GM19452 (cell line): ENCODE results near the gene TRIM38.
"Not testable (repeated sequence)": the region's sequence is repeated elsewhere in the genome, so short reads cannot be mapped to it uniquely, and the experiment has no call there.

Source experiments
- ATAC-seq: cut with Tn5 transposase; IDR thresholded peaks from one replicate; pipeline ENCODE4 v1.9.1; 2021; ENCODE audit not compliant: unreplicated experiment

Gene TRIM38

DNA sequence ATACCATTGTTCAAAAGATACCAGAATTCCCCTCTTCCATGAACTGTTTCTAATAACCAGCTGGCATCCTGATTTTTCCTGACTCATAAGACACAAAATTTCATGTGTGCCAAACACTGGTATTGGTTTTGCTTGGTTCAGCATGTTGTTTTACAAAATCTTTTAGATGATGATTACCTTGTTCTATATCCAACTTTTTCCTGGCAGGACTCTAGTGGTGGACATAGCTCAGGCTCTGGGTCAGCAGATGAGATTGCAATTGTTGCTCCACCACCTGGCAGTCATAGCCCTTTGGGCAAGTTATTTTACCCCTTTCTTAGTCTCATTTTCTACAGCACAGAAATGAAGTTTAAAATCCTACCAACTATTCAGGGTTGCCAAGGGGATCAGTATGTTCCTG is 6.2 kb downstream of the TRIM38 start:
- no peak for ATAC-seq

DNA sequence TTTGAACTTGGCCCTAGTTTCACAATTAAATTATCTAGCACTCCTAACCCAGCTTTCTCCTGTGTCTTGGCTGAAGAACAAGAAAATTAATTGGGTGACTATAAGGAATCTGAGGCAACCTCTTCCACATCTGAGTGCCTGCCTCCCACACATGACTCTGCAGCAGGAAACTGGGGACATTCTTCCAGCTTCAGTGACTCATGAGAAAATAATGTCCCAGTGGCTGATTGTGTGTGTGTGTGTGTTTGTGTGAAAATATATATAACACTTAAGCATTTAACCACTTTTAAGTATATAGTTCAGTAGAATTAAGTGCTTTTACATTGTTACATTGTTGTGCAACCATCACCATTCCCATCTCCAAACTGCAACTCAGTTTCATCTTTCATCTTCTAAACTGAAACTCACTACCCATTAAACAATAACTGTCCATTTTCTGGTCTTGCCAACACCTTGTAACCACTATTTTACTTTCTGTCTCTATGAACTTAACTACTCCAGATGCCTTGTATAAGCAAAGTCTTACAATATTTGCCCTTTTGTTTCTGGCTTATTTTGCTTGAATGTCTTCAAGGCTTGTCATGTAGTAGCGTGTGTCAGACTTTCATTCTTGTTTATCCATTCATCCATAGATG is 8.7 kb downstream of the TRIM38 start:
- no peak for ATAC-seq

GRCh38 chr6:25972128-25972527 is 9.5 kb downstream of the TRIM38 start:
- ATAC-seq = no peak

DNA sequence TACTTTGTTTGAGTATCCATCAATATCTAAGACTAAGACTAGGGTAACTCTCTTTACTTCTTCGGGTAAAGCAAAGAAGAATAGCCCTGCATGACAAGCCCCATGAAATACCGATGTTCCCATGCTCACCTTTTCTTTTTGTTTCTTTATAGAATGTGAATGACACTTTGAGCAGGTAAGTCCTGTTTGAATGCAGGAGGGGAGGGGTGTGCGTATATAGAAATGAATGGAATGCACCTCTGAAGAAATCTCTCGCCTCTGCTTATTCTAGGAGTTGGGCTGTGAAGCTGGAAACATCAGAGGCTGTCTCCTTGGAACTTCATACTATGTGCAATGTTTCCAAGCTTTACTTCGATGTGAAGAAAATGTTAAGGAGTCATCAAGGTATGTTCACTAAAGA is 10.3 kb downstream of the TRIM38 start:
- no peak for ATAC-seq

DNA sequence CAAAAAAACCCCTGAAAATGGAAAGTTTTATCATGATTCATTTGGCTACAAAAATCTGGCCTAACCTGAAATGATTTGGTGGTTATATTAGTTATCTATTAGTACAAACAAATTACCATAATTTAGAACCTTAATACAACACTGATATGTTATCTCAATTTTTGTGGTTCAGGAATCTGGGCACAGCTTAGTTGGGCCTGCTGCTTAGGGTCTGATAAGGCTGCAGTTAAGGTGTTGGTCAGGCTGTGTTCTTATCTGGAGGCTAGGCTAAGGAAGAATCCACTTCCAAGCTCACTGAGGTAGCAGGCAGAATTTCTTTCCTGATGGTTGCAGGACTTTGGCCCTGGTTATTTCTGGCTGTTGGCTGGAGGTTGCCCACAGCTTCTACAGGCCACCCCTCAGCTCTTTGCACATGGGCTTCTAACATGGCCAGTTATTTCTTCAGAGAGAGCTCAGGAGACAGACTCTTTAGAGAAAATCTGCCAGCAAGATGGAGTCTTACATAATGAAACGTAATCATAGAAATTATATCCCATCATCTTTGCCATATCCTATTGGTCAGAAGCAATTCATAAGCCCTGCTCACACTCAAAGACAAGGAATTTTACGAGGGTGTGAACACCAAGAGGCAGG is 11.4 kb downstream of the TRIM38 start:
- no peak for ATAC-seq

- ATAC-seq = no peak
These were observed 13.4 kb downstream of the TRIM38 start for GRCh38 chr6:25975923-25976560.

- ATAC-seq = no peak
These were observed 18.3 kb downstream of the TRIM38 start for GRCh38 chr6:25980935-25981334.

DNA sequence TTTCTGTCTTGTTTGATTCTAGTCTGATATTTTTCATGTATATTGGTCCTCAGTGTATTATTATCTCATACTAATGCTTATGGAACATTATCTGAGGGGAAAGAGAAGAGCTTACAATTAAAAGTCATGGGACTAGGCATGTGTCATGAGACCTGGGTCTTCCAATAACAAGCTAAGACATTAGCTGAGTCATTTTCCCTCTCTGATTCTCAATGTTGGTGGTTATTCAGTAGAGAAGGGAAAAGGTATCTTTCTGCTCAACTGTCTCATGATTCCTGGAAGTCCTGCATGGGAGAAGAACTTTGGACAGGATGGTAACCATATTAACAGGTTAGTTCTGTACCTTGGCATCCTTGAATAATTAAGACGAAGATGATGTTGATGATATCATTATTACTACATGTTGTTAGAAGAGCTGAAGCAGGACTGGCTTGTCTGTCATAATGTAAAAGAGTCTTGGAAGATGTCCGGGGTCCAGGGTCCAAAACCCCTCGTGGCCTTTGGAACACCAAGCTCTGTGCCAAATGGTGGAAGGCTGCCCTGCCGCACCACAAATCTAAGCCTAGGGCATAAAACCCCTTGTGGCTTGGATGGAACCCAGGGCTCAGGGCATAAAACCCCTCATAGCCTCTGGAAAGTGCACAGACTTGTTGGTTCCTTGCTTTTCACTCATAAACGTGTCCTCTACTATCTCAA is 19.1 kb downstream of the TRIM38 start:
- ATAC-seq = no peak

- no peak for ATAC-seq
These were observed 21.7 kb downstream of the TRIM38 start for GRCh38 chr6:25984265-25984664.

DNA sequence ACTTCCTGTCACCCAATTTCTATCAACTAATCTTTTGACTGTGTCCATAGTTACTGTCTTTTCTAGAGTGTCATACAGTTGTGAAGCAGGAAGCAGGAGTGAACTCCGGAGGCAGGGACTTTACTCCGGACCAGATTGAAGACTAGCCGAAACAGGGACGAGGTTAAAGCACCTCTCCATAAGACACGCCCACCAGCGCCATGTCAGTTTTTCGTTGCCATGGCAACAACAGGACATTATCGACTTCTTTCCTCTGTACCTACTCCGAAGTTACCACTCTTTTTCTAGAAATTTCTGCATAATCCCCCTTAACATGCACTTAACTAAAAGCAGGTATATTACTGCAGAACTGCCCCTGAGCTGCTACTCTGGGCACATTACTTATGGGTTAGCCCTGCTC is 25.2 kb downstream of the TRIM38 start:
- ATAC-seq = no peak

- no peak for ATAC-seq
These were observed 27.7 kb downstream of the TRIM38 start for GRCh38 chr6:25990172-25990873.

DNA sequence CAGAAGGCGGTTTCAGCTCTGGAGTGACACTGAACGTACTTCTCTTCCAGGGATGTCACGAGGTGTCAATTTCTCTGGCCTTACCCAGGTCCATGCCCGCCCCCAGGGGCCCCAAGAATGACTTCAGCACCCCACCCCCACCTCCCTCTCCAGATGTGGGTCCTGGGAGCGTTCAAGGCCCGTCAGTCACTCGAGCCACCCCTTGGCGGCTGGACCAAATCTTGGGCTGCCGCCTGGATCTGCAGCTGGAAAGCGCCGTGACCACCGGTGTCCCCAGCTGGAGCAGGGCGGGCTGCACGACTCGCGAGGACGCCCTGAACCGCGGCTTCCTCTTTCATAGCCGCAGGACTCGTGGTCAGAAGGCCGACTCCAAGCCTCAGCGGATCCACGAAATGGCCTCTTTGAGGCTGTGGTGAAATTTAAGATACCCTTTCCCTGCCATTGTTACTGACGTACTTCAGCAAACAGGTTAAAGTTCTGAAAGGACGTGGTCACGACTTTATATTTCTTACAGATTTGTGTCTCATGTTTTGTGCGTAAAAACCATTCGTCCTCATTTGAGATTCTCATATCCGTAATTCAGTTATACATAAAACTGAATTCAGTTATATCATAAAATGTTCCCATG is 29.3 kb downstream of the TRIM38 start:
- ATAC-seq = peak; percentile 51

DNA sequence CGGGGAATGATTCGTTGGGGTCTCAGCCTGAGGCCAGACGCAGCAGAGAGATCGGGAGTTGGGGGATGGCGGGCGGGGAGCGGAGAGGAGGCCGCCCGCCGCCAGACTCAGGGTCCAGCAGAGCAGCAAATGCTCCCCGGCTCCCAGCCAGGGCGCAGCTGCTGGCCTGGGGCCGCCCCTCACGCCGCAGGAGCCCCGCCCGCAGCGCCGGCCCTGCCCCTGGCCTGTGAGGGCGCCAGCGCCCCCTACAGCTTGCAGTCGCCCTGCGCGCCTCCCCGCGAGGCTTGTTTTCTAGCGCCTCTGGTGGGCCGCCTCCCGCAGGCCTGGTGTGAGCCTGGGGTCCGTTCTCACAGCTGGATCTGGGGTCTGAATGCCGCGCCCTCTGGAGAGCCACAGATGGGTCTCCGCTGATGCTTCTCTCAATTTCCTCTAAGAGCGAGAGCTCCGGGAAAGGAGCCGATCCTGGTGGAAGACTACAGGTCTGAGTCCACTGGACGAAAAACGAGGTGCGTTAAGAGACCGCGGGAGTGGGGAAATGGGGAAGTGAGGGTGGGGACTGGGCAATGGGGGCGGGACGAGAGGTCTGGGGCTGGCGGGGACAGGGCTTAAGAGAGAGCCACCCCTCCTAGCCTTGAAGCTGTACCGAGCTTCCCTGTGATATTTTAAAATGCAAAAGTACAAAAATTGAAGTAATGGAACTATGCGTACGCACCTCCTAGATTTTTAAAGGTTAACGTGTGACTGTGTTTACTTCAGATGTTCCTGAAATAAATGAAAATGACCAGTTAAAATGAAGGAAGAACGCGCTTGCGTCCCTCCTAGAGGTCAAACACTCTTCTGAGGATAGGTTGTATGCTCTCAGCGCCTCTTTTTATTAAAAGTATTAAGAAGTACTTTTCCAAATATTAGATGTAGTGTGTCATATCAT is 30.1 kb downstream of the TRIM38 start:
- peak; percentile 82 for ATAC-seq

GRCh38 chr6:25993341-25993684 is 30.7 kb downstream of the TRIM38 start:
- not testable (repeated sequence) for ATAC-seq

DNA sequence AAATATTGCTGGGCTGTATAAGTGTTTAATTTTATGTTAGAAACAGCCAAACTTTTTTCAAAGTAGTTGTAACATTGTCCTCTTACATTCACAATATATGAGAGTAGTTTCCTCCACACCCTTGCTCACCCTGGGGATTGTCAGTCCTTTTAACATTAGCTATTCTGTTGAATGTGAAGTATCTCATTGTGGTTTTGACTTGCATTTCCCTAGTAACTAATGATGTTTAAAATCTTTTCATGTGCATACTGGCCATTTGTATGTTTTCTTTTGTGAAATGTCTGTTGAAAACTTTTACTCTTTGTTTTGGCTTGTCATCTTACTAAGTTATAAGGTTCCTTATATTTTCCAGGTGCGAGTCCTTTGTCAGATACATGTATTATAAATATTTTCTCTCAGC is 32.9 kb downstream of the TRIM38 start:
- no peak for ATAC-seq

DNA sequence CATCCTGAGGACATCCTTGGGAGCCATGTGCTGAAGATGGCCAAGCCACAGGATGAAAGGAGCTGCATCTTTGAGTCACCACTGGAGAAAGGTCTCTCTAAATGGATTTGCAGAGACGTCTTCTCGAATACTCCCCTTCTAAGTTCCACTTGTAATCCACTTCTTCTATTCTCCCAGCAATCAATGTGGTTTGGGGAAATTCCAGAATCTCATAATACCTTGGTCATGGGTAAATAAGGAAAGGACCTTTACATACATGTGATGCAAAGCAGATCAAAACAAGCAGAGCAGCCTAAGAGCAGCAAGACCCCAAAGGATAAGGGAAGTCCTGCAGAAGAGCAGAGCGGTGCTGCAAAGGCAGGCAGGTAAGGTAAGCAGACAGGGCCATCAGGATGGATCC is 35.3 kb downstream of the TRIM38 start:
- ATAC-seq = no peak

DNA sequence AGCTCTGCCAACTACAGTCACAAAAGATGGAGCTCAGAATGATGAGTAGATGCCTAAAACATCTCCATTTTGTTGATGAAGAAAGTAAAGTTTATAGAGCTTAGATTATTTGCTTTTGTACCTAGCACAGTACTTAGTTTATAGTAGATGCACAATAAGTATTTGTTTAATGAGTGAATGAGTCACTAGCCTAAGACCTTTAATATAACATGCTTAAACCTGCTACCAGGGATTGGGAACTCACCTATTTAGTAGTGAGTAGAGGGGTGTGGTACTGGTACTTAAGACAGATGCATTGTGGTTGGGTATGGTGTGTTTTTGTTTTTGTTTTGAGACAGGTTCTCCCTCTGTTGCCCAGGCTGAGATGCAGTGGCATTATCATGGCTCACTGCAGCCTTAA is 35.8 kb downstream of the TRIM38 start:
- ATAC-seq = no peak

DNA sequence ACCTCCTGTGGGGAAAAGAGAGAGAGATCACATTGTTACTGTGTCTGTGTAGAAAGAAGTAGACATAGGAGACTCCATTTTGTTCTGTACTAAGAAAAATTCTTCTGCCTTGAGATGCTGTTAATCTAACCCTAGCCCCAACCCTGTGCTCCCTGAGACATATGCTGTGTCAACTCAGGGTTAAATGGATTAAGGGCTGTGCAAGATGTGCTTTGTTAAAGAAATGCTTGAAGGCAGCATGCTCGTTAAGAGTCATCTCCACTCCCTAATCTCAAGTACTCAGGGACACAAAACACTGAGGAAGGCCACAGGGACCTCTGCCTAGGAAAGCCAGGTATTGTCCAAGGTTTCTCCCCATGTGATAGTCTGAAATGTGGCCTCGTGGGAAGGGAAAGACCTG is 36.6 kb downstream of the TRIM38 start:
- ATAC-seq = not testable (repeated sequence)

DNA sequence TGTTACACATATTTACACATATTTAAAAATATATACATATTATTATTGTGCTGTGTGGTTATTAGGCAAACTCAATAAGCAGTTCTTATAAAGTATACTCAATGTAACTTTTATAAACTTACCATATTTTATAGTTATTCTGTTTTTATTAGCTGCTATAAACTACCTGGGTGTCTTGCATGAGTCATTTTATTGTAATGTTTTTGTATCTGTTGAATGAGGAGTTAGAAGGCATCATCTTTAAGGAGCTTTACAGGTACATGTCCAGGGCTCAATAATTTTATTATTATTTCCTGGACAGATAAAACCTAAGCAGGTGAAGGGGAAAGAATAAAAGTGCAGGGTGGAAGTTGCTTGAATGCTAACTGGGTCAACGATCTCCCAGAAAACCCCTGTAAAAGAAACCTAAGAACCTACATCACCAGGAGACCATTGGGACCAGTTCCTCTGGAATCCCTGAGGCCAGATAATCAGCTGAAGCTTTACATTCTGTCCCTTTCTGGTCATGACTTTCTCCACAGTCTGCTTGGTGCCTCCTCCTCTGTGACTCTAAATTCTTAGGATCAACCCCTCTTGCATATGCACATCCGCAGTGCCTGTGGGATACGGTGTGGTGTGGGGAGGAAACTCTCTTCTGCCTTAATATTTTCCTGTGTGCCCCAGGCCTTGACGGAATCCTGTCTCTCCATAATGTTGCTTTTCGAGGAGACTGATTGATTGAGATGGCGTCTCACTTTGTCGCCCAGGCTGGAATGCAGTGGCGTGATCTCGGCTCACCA is 38.0 kb downstream of the TRIM38 start:
- no peak for ATAC-seq
